Endothelial cell (in vitro differentiated cells): ENCODE results near the gene SPIB. TPM values are rescaled to one million over a fixed set of nuclear protein-coding genes. Genes with fewer than 3 reads are reported as not detected.

Experiments
- DNase-seq: peaks from one replicate; pipeline ENCODE4 v3.0.0; 2021; ENCODE audit warnings: low spot score
- H3K27ac Mint-ChIP-seq: one replicate; pipeline ENCODE4 v1.8.0; 2021; ENCODE audit warnings: mixed read lengths, inconsistent platforms; ENCODE audit not compliant: unreplicated experiment
- H3K27me3 Mint-ChIP-seq: one replicate; pipeline ENCODE4 v1.8.0; 2021; ENCODE audit warnings: mild to moderate bottlenecking, moderate library complexity, mixed read lengths, inconsistent platforms; ENCODE audit not compliant: unreplicated experiment
- H3K36me3 Mint-ChIP-seq: one replicate; pipeline ENCODE4 v1.8.0; 2021; ENCODE audit warnings: mild to moderate bottlenecking, low read depth, mixed read lengths, inconsistent platforms; ENCODE audit not compliant: unreplicated experiment
- H3K4me1 Mint-ChIP-seq: one replicate; pipeline ENCODE4 v1.8.0; 2021; ENCODE audit warnings: mild to moderate bottlenecking, mixed read lengths, inconsistent platforms; ENCODE audit not compliant: unreplicated experiment
- H3K4me3 Mint-ChIP-seq: one replicate; pipeline ENCODE4 v1.8.0; 2021; ENCODE audit warnings: mild to moderate bottlenecking, mixed read lengths, inconsistent platforms; ENCODE audit not compliant: unreplicated experiment
- H3K9me3 Mint-ChIP-seq: one replicate; pipeline ENCODE4 v1.8.0; 2021; ENCODE audit warnings: mixed read lengths, inconsistent platforms; ENCODE audit not compliant: unreplicated experiment
- CTCF ChIP-seq: fragments of 200-600 bp; sonication (generic); IDR thresholded peaks from one replicate; pipeline ENCODE4 v1.5.0; 2021; ENCODE audit warnings: antibody characterized with exemption; ENCODE audit not compliant: unreplicated experiment
- total RNA-seq: library from RNA; stranded (reverse); fragmentation: NEBNext Ultra II Directional; extraction: Animal tissue kit (Norgen Biotek cat#: 25700); gene quantifications from one replicate; pipeline ENCODE4 v1.2.1, GENCODE V29; 2021; ENCODE audit not compliant: unreplicated experiment

SPIB gene
- total RNA-seq, 1 donor from 2014 or later, result not detected

- DNase-seq, result no peak
- peaks cover 16% of the 10 kb centered on the region for H3K27me3 Mint-ChIP-seq
- no peak overlapping the region for H3K4me3 Mint-ChIP-seq
- H3K9me3 Mint-ChIP-seq, result peaks cover 19% of the 10 kb centered on the region
- H3K36me3 Mint-ChIP-seq, result peaks cover 12% of the 10 kb centered on the region
- no peaks in the 10 kb centered on the region for H3K4me1 Mint-ChIP-seq
- H3K27ac Mint-ChIP-seq, result no peak overlapping the region
- TF ChIP-seq CTCF, result no peak
Observed at GRCh38 chr19:50453243-50453642, 34.5 kb downstream of the SPIB start.

GRCh38 chr19:50455992-50456391 lies 37.3 kb downstream of the SPIB start:
- TF ChIP-seq CTCF, result no peak
- Mint-ChIP-seq H3K9me3 (peaks cover 19% of the 10 kb centered on the region), H3K4me1 (no peaks in the 10 kb centered on the region), H3K27ac (no peak overlapping the region), H3K4me3 (peak overlapping the region; percentile 5), H3K36me3 (peaks cover 12% of the 10 kb centered on the region), H3K27me3 (peaks cover 16% of the 10 kb centered on the region)
- no peak for DNase-seq

DNA sequence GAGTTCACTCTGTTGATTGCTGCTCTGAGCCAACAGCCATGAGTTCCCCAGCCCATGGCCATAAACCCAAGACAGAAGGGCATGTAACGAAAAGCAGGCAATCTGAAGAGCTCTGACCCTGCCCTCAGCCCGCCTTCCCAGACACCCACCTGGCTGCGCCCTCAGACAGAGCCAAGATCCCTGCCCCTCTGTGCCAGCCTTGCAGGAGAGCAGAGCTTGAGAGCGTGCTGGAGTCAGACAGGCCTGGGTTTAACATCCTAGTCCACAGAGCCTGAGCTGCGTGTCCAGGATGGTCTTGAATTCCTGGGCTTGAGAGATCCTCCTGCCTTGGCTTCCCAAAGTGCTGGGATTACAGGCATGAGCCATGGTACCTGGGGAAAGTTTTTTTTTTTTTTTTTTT lies 38.6 kb downstream of the SPIB start:
- peaks cover 19% of the 10 kb centered on the region for H3K9me3 Mint-ChIP-seq

DNA sequence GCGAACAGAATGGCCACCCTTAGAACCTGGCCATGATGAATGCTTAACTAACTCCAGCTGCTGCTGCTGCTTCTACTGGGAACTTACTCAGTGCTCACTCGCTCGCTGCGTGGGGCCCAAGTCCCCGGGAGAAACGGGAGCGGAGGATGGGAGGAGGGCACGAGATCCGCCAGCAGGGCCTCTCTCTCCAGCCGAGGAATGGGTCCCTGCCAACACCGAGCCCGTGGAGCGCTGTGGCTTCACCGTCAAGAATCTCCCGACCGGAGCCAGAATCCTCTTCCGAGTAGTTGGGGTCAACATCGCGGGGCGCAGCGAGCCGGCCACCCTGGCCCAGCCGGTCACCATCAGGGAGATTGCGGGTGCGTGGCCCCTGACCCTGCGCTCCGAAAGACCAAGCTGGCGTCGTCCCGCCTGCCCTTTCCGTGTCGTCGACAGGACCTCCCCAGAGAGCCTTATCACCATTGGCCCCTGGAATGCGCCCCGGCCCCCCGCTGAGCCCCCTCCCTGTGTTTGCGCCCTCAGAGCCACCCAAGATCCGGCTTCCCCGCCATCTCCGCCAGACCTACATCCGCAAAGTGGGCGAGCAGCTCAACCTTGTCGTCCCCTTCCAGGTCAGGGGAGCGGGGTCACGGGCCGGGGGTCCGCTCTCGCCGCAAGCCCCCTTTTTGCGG lies 39.8 kb downstream of the SPIB start:
- Mint-ChIP-seq H3K27ac (no peak overlapping the region), H3K9me3 (peaks cover 13% of the 10 kb centered on the region), H3K36me3 (peaks cover 12% of the 10 kb centered on the region), H3K4me3 (no peak overlapping the region), H3K27me3 (peaks cover 9% of the 10 kb centered on the region), H3K4me1 (no peaks in the 10 kb centered on the region)
- no peak for DNase-seq
- no peak for TF ChIP-seq CTCF

More for the DNA sequence above, 38.6 kb downstream of the SPIB start:
- Mint-ChIP-seq H3K27me3 (peaks cover 9% of the 10 kb centered on the region), H3K36me3 (peaks cover 12% of the 10 kb centered on the region), H3K27ac (no peak overlapping the region), H3K4me3 (no peak overlapping the region), H3K4me1 (no peaks in the 10 kb centered on the region)
- TF ChIP-seq CTCF, result no peak
- DNase-seq, result no peak

DNA sequence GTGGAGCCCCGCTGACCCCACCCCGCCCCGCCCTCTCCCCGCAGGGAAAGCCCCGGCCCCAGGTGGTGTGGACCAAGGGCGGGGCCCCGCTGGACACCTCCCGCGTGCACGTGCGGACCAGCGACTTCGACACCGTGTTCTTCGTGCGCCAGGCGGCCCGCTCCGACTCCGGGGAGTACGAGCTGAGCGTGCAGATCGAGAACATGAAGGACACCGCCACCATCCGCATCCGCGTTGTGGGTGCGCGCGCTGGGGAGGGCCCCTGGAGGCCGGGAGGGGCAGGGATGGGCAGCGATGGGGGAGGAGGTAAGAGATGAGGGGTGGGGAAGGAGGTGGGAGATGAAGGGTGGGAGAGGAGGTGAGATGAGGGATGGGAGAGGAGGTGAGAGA lies 40.3 kb downstream of the SPIB start:
- Mint-ChIP-seq H3K4me3 (no peak overlapping the region), H3K4me1 (no peaks in the 10 kb centered on the region), H3K27ac (no peak overlapping the region), H3K36me3 (peaks cover 12% of the 10 kb centered on the region), H3K9me3 (peaks cover 13% of the 10 kb centered on the region), H3K27me3 (peaks cover 9% of the 10 kb centered on the region)
- no peak for DNase-seq
- no peak for TF ChIP-seq CTCF
